Ectodermal cell (in vitro differentiated cells): ENCODE measurements around the gene KCNA10.

Source experiments
- H3K27ac ChIP-seq: 2 replicates; pipeline ENCODE4 v1.7.0; 2013; ENCODE audit warnings: mild to moderate bottlenecking, low read depth, low read length; ENCODE audit not compliant: insufficient read depth, poor library complexity, severe bottlenecking
- H3K27me3 ChIP-seq: 2 replicates; pipeline ENCODE4 v1.7.0; 2013; ENCODE audit warnings: mild to moderate bottlenecking, low read length; ENCODE audit not compliant: insufficient read depth, control insufficient read depth, poor library complexity, severe bottlenecking
- H3K36me3 ChIP-seq: one replicate; pipeline ENCODE4 v1.7.0; 2013; ENCODE audit warnings: low read length; ENCODE audit not compliant: control insufficient read depth, insufficient read depth
- H3K4me1 ChIP-seq: one replicate; pipeline ENCODE4 v1.7.0; 2013; ENCODE audit warnings: low read length; ENCODE audit not compliant: control insufficient read depth, insufficient read depth
- H3K4me3 ChIP-seq: 2 replicates; pipeline ENCODE4 v1.7.0; 2013; ENCODE audit warnings: low read depth, low read length, control low read depth; ENCODE audit not compliant: insufficient read depth
- H3K9me3 ChIP-seq: 2 replicates; pipeline ENCODE4 v1.7.0; 2013; ENCODE audit warnings: mild to moderate bottlenecking, low read length, moderate library complexity; ENCODE audit not compliant: control insufficient read depth
- WGBS, 2 experiments: methylation state at CpG; one replicate each; pipeline ENCODE4 v1.1.7; 2013; ENCODE audit warnings: missing lambda C conversion rate in 2 of 2; 5-methylcytosine and 5-hydroxymethylcytosine counted together

KCNA10 gene

DNA sequence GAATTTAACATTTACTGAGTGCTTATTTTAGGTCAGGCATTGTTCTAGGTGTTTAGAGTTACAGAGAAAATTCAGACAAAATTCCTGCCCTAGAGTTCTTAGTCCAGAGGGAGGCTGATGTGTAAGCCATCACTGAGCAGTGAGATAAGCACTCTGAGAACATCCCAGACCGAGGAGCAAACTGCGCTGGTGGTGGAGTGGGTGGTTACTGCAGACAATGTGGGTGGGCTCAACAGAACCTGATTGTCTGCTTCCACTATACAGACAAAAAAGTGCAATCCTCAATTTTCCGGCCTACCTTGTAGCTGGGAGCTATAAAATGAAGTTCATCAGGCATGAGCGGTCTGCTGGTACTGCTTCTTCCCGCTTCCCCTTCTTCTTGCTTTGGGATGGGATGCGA, 44.5 kb downstream of the KCNA10 start:
- 95 to 97% methylated on average over 6 of the region's 6 CpGs for WGBS, 2 experiments
- no peaks in the 10 kb centered on the region for H3K9me3 ChIP-seq
- no peaks in the 10 kb centered on the region for H3K27me3 ChIP-seq
- no peaks in the 10 kb centered on the region for H3K4me1 ChIP-seq
- no peaks in the 10 kb centered on the region for H3K36me3 ChIP-seq
- H3K4me3 ChIP-seq = no peak overlapping the region
- no peak overlapping the region for H3K27ac ChIP-seq

DNA sequence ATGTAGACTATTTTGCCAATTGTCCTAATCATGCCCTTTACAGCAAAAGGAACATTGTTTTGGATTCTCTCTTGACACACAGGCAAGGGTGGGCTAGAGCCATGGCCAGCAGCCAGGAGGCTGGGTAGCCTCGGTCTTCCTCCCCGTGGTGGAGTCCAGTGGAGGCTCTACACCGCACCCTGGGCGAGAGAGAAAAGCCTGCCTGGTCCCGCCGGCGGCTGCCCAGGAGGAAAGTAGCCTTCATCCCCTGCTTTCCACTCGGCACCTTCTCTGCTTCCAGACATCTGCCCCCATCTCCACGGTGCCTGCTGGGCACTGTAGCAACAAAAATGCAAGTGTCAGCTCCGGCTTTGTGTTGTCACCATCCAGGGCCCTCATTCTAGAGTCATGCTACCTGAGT, 46.4 kb downstream of the KCNA10 start:
- H3K27me3 ChIP-seq = no peaks in the 10 kb centered on the region
- 90 to 91% methylated on average over 10 of the region's 10 CpGs for WGBS, 2 experiments

DNA sequence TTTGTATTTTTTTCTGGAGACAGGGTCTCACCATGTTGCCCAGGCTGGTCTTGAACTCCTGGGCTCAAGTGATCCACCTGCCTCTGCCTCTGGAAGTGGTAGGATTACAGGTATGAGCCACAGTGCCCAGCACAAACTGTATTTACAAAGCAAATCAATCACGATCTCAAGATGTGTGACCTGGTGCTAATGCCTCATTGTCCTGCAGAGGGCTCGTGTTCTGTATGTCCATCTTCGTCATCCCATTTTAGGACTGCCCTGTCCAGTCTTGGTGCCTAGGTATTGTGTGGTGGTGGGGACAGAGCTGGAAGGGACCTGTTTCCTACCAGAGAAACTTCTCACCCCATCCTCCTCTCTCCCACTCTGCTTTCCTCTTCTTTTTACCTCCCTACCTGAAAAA, 47.8 kb downstream of the KCNA10 start:
- Histone ChIP-seq H3K27me3 (no peaks in the 10 kb centered on the region), H3K36me3 (no peaks in the 10 kb centered on the region), H3K4me1 (no peaks in the 10 kb centered on the region), H3K27ac (no peak overlapping the region), H3K4me3 (no peak overlapping the region), H3K9me3 (no peaks in the 10 kb centered on the region)
- WGBS, 2 experiments = 87 to 91% methylated on average over 3 of the region's 3 CpGs

More for the DNA sequence above, 46.4 kb downstream of the KCNA10 start:
- Histone ChIP-seq H3K4me3 (no peak overlapping the region), H3K27ac (no peak overlapping the region), H3K36me3 (no peaks in the 10 kb centered on the region), H3K9me3 (no peaks in the 10 kb centered on the region), H3K4me1 (no peaks in the 10 kb centered on the region)
